A549 (cell line): ENCODE data around the gene PIP5K1B. TPM values are rescaled to one million over a fixed set of nuclear protein-coding genes. Genes with fewer than 3 reads are reported as not detected.

Experiments
- ATAC-seq, 2 experiments: fragments of 200-7000 bp in 1 of 2; fragments of >200 bp in 1 of 2; cut with Nextera tagmentation in 1 of 2; cut with Tn5 transposase in 1 of 2; 3 replicates each; pipeline versions ENCODE4 v1.8.0 to v1.9.1; 2018 to 2020; ENCODE audit warnings: mild to moderate bottlenecking in 1 of 2, moderate library complexity in 1 of 2
- CTCF ChIA-PET: fragments of 300-600 bp; sonication (Branson Sonifier 250); formaldehyde crosslinking; extraction: SDS; loops from one replicate; lab custom pipeline; 2021; ENCODE audit warnings: antibody characterized with exemption, inconsistent platforms; lab: Yijun Ruan, JAX
- POLR2A ChIA-PET: fragments of 350-600 bp; formaldehyde crosslinking; extraction: SDS; loops from one replicate; lab custom pipeline; 2021; ENCODE audit warnings: antibody characterized with exemption, inconsistent platforms; lab: Yijun Ruan, JAX
- DNase-seq, 2 experiments: peaks; one replicate each; pipeline versions ENCODE4 v3.0.0 to v3.0.0-alpha.2; 2011 to 2016; ENCODE audit warnings: low read depth in 1 of 2, low spot score in 1 of 2
- FAIRE-seq: peaks from 2 replicates; lab custom pipeline; 2011; peaks lifted over from hg19 to GRCh38; lab: Jason Lieb, UNC
- H3K27ac ChIP-seq, 2 experiments: fragments of >200 bp; sonication (Bioruptor Twin); formaldehyde crosslinking; 3 replicates each; pipeline ENCODE4 v1.5.1; 2016 to 2017
- H3K4me1 ChIP-seq: fragments of >200 bp; sonication (Bioruptor Twin); formaldehyde crosslinking; 3 replicates; pipeline ENCODE4 v1.6.1; 2016
- H3K4me2 ChIP-seq: fragments of >200 bp; sonication (Bioruptor Twin); formaldehyde crosslinking; 3 replicates; pipeline ENCODE4 v1.6.1; 2016
- H3K4me3 ChIP-seq: fragments of >200 bp; sonication (Bioruptor Twin); formaldehyde crosslinking; 3 replicates; pipeline ENCODE4 v1.5.1; 2016
- H3K9me3 ChIP-seq: fragments of >200 bp; sonication (Bioruptor Twin); formaldehyde crosslinking; 3 replicates; pipeline ENCODE4 v1.6.1; 2016
- BCL3 ChIP-seq: fragments of >200 bp; sonication (Bioruptor Twin); formaldehyde crosslinking; IDR thresholded peaks from 3 replicates; pipeline ENCODE4 v1.6.1; 2016
- BHLHE40 ChIP-seq: IDR thresholded peaks from 2 replicates; pipeline ENCODE4 v1.6.1; 2012; ENCODE audit warnings: low read depth, low read length, inconsistent platforms
- CHD2 ChIP-seq: fragments of 150-350 bp; IDR thresholded peaks from 2 replicates; pipeline ENCODE4 v1.6.1; 2014; ENCODE audit warnings: low read length; ENCODE audit not compliant: partially characterized antibody
- CHD4 ChIP-seq: fragments of 200-600 bp; sonication (generic); IDR thresholded peaks from 2 replicates; pipeline ENCODE4 v1.6.1; 2016; ENCODE audit warnings: antibody characterized with exemption, mild to moderate bottlenecking, borderline replicate concordance
- CTCF ChIP-seq: fragments of >200 bp; sonication (Bioruptor Twin); formaldehyde crosslinking; IDR thresholded peaks from 3 replicates; pipeline ENCODE4 v1.5.1; 2016
- EHMT2 ChIP-seq: fragments of 200-600 bp; sonication (generic); IDR thresholded peaks from 2 replicates; pipeline ENCODE4 v1.6.1; 2016; ENCODE audit warnings: antibody characterized with exemption, low read depth, mild to moderate bottlenecking, moderate library complexity
- ESRRA ChIP-seq: fragments of 150-350 bp; IDR thresholded peaks from 2 replicates; pipeline ENCODE4 v1.6.1; 2014; ENCODE audit warnings: mild to moderate bottlenecking, low read length, borderline replicate concordance
- FOSB ChIP-seq: fragments of 250-450 bp; sonication (Bioruptor Pico); IDR thresholded peaks from 2 replicates; pipeline ENCODE4 v1.5.0; 2020; ENCODE audit warnings: mild to moderate bottlenecking, moderate library complexity
- FOSL2 ChIP-seq, 2 experiments: fragments of 450-650 bp in 1 of 2; fragments of >200 bp in 1 of 2; sonication (Bioruptor Twin) in 1 of 2; formaldehyde crosslinking; IDR thresholded peaks; 2 replicates each; pipeline versions ENCODE4 v1.5.0 to v1.6.1; 2016 to 2020; ENCODE audit warnings: mild to moderate bottlenecking in 1 of 2, moderate library complexity in 1 of 2
- FOXS1 ChIP-seq: fragments of 250-450 bp; sonication (Bioruptor Pico); IDR thresholded peaks from 2 replicates; pipeline ENCODE4 v1.5.0; 2020; ENCODE audit warnings: mild to moderate bottlenecking, moderate library complexity
- HDAC2 ChIP-seq: fragments of 200-600 bp; sonication (generic); IDR thresholded peaks from 2 replicates; pipeline ENCODE4 v1.6.1; 2016
- HMGXB4 ChIP-seq: fragments of 250-450 bp; sonication (Bioruptor Pico); IDR thresholded peaks from 2 replicates; pipeline ENCODE4 v1.5.0; 2021; ENCODE audit warnings: mild to moderate bottlenecking, moderate library complexity, borderline replicate concordance
- HOXB5 ChIP-seq: fragments of 250-450 bp; sonication (Bioruptor Pico); IDR thresholded peaks from 2 replicates; pipeline ENCODE4 v1.5.0; 2020; ENCODE audit warnings: mild to moderate bottlenecking, moderate library complexity
- KDM1A ChIP-seq: fragments of 200-600 bp; sonication (generic); IDR thresholded peaks from 2 replicates; pipeline ENCODE4 v1.6.1; 2016; ENCODE audit warnings: low read depth, mild to moderate bottlenecking
- KDM5A ChIP-seq: fragments of 200-600 bp; sonication (generic); IDR thresholded peaks from 2 replicates; pipeline ENCODE4 v1.6.1; 2016; ENCODE audit warnings: antibody characterized with exemption, mild to moderate bottlenecking
- MAZ ChIP-seq: fragments of 150-350 bp; IDR thresholded peaks from 2 replicates; pipeline ENCODE4 v1.6.1; 2014; ENCODE audit warnings: antibody characterized with exemption, low read depth, low read length, borderline replicate concordance
- NFE2L2 ChIP-seq: fragments of 150-350 bp; conservative IDR thresholded peaks from 2 replicates; pipeline ENCODE4 v1.6.1; 2014; ENCODE audit warnings: low read length
- NPAS2 ChIP-seq: fragments of 250-450 bp; sonication (Bioruptor Pico); IDR thresholded peaks from 2 replicates; pipeline ENCODE4 v1.8.0; 2022; ENCODE audit warnings: mild to moderate bottlenecking, moderate library complexity, borderline replicate concordance
- NR3C1 ChIP-seq: fragments of >200 bp; sonication (Bioruptor Twin); formaldehyde crosslinking; IDR thresholded peaks from 3 replicates; pipeline ENCODE4 v1.6.1; 2017
- PHF8 ChIP-seq: fragments of 200-600 bp; sonication (generic); IDR thresholded peaks from 2 replicates; pipeline ENCODE4 v1.6.1; 2016; ENCODE audit warnings: low read depth, mild to moderate bottlenecking, antibody characterized with exemption, moderate library complexity, borderline replicate concordance
- POLR2AphosphoS2 ChIP-seq: conservative IDR thresholded peaks from 2 replicates; pipeline ENCODE4 v1.6.1; 2012; ENCODE audit warnings: low read length, improper control_type of control experiment, inconsistent platforms
- RAD21 ChIP-seq, 2 experiments: fragments of >200 bp in 1 of 2; sonication (Bioruptor Twin) in 1 of 2; formaldehyde crosslinking in 1 of 2; IDR thresholded peaks in 1 of 2; conservative IDR thresholded peaks in 1 of 2; 2 replicates in 1 of 2; 3 replicates in 1 of 2; pipeline ENCODE4 v1.6.1; 2012 to 2018; ENCODE audit warnings: inconsistent platforms in 1 of 2
- RCOR1 ChIP-seq: fragments of 150-350 bp; IDR thresholded peaks from 2 replicates; pipeline ENCODE4 v1.6.1; 2014; ENCODE audit warnings: antibody characterized with exemption, low read length, low read depth
- RFX5 ChIP-seq: fragments of 450-650 bp; IDR thresholded peaks from 2 replicates; pipeline ENCODE4 v1.7.1; 2014; ENCODE audit warnings: antibody characterized with exemption, mild to moderate bottlenecking, moderate library complexity
- RNF2 ChIP-seq: fragments of 200-600 bp; sonication (generic); IDR thresholded peaks from 2 replicates; pipeline ENCODE4 v1.6.1; 2016; ENCODE audit warnings: low read depth, mild to moderate bottlenecking, antibody characterized with exemption, moderate library complexity, borderline replicate concordance
- SMC3 ChIP-seq: fragments of >200 bp; sonication (Bioruptor Twin); formaldehyde crosslinking; IDR thresholded peaks from 3 replicates; pipeline ENCODE4 v1.6.1; 2018; ENCODE audit warnings: inconsistent platforms
- USF2 ChIP-seq: fragments of 450-650 bp; IDR thresholded peaks from 2 replicates; pipeline ENCODE4 v1.6.1; 2014; ENCODE audit warnings: antibody characterized with exemption
- ZFP36 ChIP-seq: fragments of 450-650 bp; IDR thresholded peaks from 2 replicates; pipeline ENCODE4 v1.6.1; 2014; ENCODE audit warnings: borderline replicate concordance; ENCODE audit not compliant: partially characterized antibody
- ZSCAN20 ChIP-seq: fragments of 250-450 bp; sonication (Bioruptor Pico); IDR thresholded peaks from 2 replicates; pipeline ENCODE4 v1.8.0; 2022; ENCODE audit warnings: mild to moderate bottlenecking, moderate library complexity
- WGBS: methylation state at CpG from one replicate; pipeline ENCODE4 v1.1.6; 2017; ENCODE audit errors: missing lambda C conversion rate; 5-methylcytosine and 5-hydroxymethylcytosine counted together
- polyA plus RNA-seq, 4 experiments: library from polyadenylated mRNA; depleted of rRNA in 3 of 4; stranded (reverse); fragments of >200 nt; fragmentation: RNase III in 1 of 4; extraction: RNeasy Plus Mini Kit Qiagen cat#74134 plus additional on column Dnase treatment in 1 of 4; gene quantifications; 2 replicates in 3 of 4; 3 replicates in 1 of 4; pipeline ENCODE4 v1.2.3, GENCODE V29; 2011 to 2017

Gene PIP5K1B
- polyA plus RNA-seq, 2 of the 4 experiments (the other 2 are of a cell fraction), result not detected

GRCh38 chr9:68793605-68794343 lies 88.7 kb downstream of the PIP5K1B start:
- DNase-seq (no peak), ATAC-seq (no peak), FAIRE-seq (no peak)
- Histone ChIP-seq H3K4me1 (no peaks in the 10 kb centered on the region), H3K27ac (no peak overlapping the region), H3K9me3 (no peaks in the 10 kb centered on the region), H3K4me3 (no peak overlapping the region), H3K4me2 (no peak overlapping the region)
- CTCF ChIA-PET, result no interaction called here
- WGBS, result 48% methylated on average over 6 of the region's 6 CpGs
- POLR2A ChIA-PET, result no interaction called here
- TF ChIP-seq ZSCAN20 (CRISPR knock-in tag) (no peak), NR3C1 (no peak), CHD4 (no peak), MAZ (no peak), BHLHE40 (no peak), EHMT2 (no peak), RCOR1 (no peak), FOXS1 (CRISPR knock-in tag) (no peak), CTCF (no peak), HOXB5 (CRISPR knock-in tag) (no peak), NFE2L2 (no peak), HDAC2 (no peak), ESRRA (no peak), BCL3 (no peak), FOSL2 (IDR thresholded peaks at IDR 0.05) (no peak), FOSL2 (CRISPR knock-in tag; IDR thresholded peaks at IDR 0.05) (no peak), USF2 (no peak), RNF2 (no peak), POLR2AphosphoS2 (no peak), PHF8 (no peak), FOSB (CRISPR knock-in tag) (no peak)

GRCh38 chr9:68794898-68795297 lies 89.9 kb downstream of the PIP5K1B start:
- FAIRE-seq, result no peak
- ChIA-PET POLR2A (no interaction called here), CTCF (no interaction called here)
- Histone ChIP-seq H3K4me1 (no peaks in the 10 kb centered on the region), H3K9me3 (no peaks in the 10 kb centered on the region), H3K4me2 (no peak overlapping the region), H3K27ac (no peak overlapping the region), H3K4me3 (no peak overlapping the region)
- no peak for DNase-seq
- ATAC-seq, result no peak
- WGBS, result 6% methylated on average over 4 of the region's 4 CpGs
- TF ChIP-seq SMC3, result no peak
- no peak for TF ChIP-seq ZFP36
- no peak for TF ChIP-seq USF2
- no peak for TF ChIP-seq RFX5
- TF ChIP-seq NPAS2 (CRISPR knock-in tag), result no peak
- TF ChIP-seq CHD2, result no peak
- TF ChIP-seq KDM5A, result no peak
- TF ChIP-seq CTCF, result no peak
- TF ChIP-seq HMGXB4, result no peak
- no peak for TF ChIP-seq KDM1A
- TF ChIP-seq RAD21 (conservative IDR thresholded peaks at IDR 0.05 in 1 of 2, IDR thresholded peaks at IDR 0.05 in 1 of 2), result no peak
